Measurements from ENCODE around the gene CREB1.

Gene CREB1

GRCh38 chr2:207505728-207506127 is 24.0 kb upstream of the CREB1 start:
- Histone ChIP-seq H3K36me3 (ENCODE audit: insufficient read depth, low read depth, low read length) (no peaks in the 10 kb centered on the region), H3K9ac (ENCODE audit: low read depth, low read length) (peak overlapping the region; percentile 14; the same call in 1 of the 2 replicates), H3K9me3 (ENCODE audit: insufficient read depth, low read depth, low read length) (no peaks in the 10 kb centered on the region), H3K4me3 (ENCODE audit: low read length) (no peak overlapping the region; the same call in 1 of the 2 replicates), H3K4me1 (ENCODE audit: insufficient read depth, low read length) (peaks cover 42% of the 10 kb centered on the region), H3K27ac (ENCODE audit: low read length) (no peak overlapping the region), H3K27me3 (ENCODE audit: insufficient read depth, low read length) (no peaks in the 10 kb centered on the region)

DNA sequence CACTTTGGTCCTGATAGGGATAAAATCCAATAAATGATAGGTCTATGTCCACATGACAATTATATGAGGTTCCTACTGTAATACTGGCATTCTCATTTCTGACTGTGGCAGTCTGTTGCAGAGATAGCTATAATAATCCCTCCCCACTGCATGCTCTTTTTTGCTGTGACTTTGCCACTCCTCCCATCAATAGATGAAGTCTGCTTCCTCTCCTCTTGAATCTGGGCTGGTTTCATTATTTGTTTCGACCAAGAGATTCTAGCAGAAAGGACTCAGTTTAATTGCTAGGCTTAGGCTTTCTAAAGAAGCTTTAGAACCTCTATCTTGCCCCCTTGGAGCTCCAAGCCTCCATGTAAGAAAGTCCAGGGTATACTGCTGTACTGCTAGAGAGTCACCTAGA is 23.3 kb upstream of the CREB1 start:
- Histone ChIP-seq H3K9ac (ENCODE audit: low read depth, low read length) (no peak overlapping the region), H3K4me3 (ENCODE audit: low read length) (no peak overlapping the region), H3K4me1 (ENCODE audit: insufficient read depth, low read length) (peaks cover 42% of the 10 kb centered on the region), H3K9me3 (ENCODE audit: insufficient read depth, low read depth, low read length) (no peaks in the 10 kb centered on the region), H3K27ac (ENCODE audit: low read length) (no peak overlapping the region), H3K27me3 (ENCODE audit: insufficient read depth, low read length) (no peaks in the 10 kb centered on the region), H3K36me3 (ENCODE audit: insufficient read depth, low read depth, low read length) (no peaks in the 10 kb centered on the region)

- H3K4me3 ChIP-seq (ENCODE audit: low read length): no peak overlapping the region
- H3K27me3 ChIP-seq (ENCODE audit: insufficient read depth, low read length): no peaks in the 10 kb centered on the region
- H3K4me1 ChIP-seq (ENCODE audit: insufficient read depth, low read length): peaks cover 19% of the 10 kb centered on the region
- no peaks in the 10 kb centered on the region for H3K9me3 ChIP-seq (ENCODE audit: insufficient read depth, low read depth, low read length)
- no peak overlapping the region for H3K27ac ChIP-seq (ENCODE audit: low read length)
- no peaks in the 10 kb centered on the region for H3K36me3 ChIP-seq (ENCODE audit: insufficient read depth, low read depth, low read length)
- no peak overlapping the region for H3K9ac ChIP-seq (ENCODE audit: low read depth, low read length)
Measured at GRCh38 chr2:207510148-207510547, 19.6 kb upstream of the CREB1 start.

- Histone ChIP-seq H3K9me3 (ENCODE audit: insufficient read depth, low read depth, low read length) (no peaks in the 10 kb centered on the region), H3K4me3 (ENCODE audit: low read length) (no peak overlapping the region), H3K4me1 (ENCODE audit: insufficient read depth, low read length) (peaks cover 2% of the 10 kb centered on the region; the same call in 1 of the 2 replicates), H3K27me3 (ENCODE audit: insufficient read depth, low read length) (no peaks in the 10 kb centered on the region), H3K36me3 (ENCODE audit: insufficient read depth, low read depth, low read length) (no peaks in the 10 kb centered on the region), H3K27ac (ENCODE audit: low read length) (no peak overlapping the region), H3K9ac (ENCODE audit: low read depth, low read length) (no peak overlapping the region)
Measured at GRCh38 chr2:207511851-207512250, 17.9 kb upstream of the CREB1 start.

DNA sequence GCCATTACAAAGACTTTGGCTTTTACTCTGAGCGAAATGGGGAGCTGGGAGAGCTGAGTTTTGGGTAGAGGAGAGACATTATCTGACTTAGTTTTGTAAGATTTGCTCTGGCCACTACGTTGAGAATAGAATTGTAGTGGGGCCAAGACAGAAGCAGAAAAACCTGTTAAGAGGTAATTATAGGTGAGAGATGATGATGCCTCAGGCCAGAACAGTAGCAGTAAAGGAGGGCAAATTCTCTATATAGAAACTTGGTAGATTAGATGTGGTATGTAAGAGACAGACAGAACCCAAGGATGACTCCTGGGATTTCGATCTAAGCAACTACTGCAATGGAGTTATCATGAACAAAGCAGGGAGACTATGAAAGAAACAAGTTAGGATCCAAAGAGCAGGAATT is 17.4 kb upstream of the CREB1 start:
- Histone ChIP-seq H3K36me3 (ENCODE audit: insufficient read depth, low read depth, low read length) (no peaks in the 10 kb centered on the region), H3K9me3 (ENCODE audit: insufficient read depth, low read depth, low read length) (no peaks in the 10 kb centered on the region), H3K27ac (ENCODE audit: low read length) (no peak overlapping the region), H3K4me3 (ENCODE audit: low read length) (no peak overlapping the region), H3K9ac (ENCODE audit: low read depth, low read length) (no peak overlapping the region), H3K27me3 (ENCODE audit: insufficient read depth, low read length) (no peaks in the 10 kb centered on the region), H3K4me1 (ENCODE audit: insufficient read depth, low read length) (no peaks in the 10 kb centered on the region)

DNA sequence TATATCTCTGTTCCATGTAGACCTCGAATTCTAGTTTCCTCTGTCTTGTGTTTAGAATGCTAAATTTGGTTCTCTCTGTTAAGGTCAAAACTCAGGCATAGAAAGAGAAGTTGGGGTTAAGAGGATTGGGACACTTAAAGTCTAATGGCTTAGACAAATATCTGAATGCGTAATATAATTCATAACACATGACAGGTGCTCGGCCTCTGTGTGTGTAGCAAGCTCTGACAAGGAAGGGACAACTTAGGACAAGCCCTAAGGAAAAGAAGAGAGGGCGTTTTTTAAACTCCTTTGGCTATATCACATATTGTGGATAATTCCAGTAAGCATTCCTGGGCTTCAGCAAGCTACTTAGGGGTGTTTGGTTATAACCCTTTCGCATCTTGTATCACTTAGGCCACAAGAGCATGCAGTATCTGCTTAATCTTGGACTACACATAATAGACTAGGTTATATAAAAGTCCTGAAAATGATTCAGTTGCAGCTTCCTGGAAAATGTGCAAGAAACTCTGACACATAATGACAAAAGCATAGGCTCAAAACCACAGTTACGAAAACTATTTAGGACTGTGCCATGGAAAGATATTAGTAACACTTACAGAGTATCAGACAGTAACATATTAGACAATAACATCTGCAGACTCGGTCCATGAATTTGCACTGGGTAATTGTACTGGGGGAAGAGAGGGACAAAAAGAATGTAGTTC is 16.1 kb upstream of the CREB1 start:
- no peaks in the 10 kb centered on the region for H3K27me3 ChIP-seq (ENCODE audit: insufficient read depth, low read length)
- H3K4me1 ChIP-seq (ENCODE audit: insufficient read depth, low read length): no peaks in the 10 kb centered on the region
- H3K9ac ChIP-seq (ENCODE audit: low read depth, low read length): no peak overlapping the region
- H3K27ac ChIP-seq (ENCODE audit: low read length): no peak overlapping the region
- H3K4me3 ChIP-seq (ENCODE audit: low read length): no peak overlapping the region
- no peaks in the 10 kb centered on the region for H3K9me3 ChIP-seq (ENCODE audit: insufficient read depth, low read depth, low read length)
- H3K36me3 ChIP-seq (ENCODE audit: insufficient read depth, low read depth, low read length): no peaks in the 10 kb centered on the region

- H3K4me3 ChIP-seq (ENCODE audit: low read length): no peak overlapping the region
- H3K4me1 ChIP-seq (ENCODE audit: insufficient read depth, low read length): no peaks in the 10 kb centered on the region
- H3K27ac ChIP-seq (ENCODE audit: low read length): no peak overlapping the region
- H3K9ac ChIP-seq (ENCODE audit: low read depth, low read length): no peak overlapping the region
- H3K9me3 ChIP-seq (ENCODE audit: insufficient read depth, low read depth, low read length): no peaks in the 10 kb centered on the region
- H3K36me3 ChIP-seq (ENCODE audit: insufficient read depth, low read depth, low read length): no peaks in the 10 kb centered on the region
- H3K27me3 ChIP-seq (ENCODE audit: insufficient read depth, low read length): no peaks in the 10 kb centered on the region
Measured at GRCh38 chr2:207514451-207514850, 15.3 kb upstream of the CREB1 start.

GRCh38 chr2:207515671-207516070 is 14.1 kb upstream of the CREB1 start:
- no peaks in the 10 kb centered on the region for H3K9me3 ChIP-seq (ENCODE audit: insufficient read depth, low read depth, low read length)
- no peaks in the 10 kb centered on the region for H3K4me1 ChIP-seq (ENCODE audit: insufficient read depth, low read length)
- no peaks in the 10 kb centered on the region for H3K36me3 ChIP-seq (ENCODE audit: insufficient read depth, low read depth, low read length)
- H3K27ac ChIP-seq (ENCODE audit: low read length): no peak overlapping the region
- H3K9ac ChIP-seq (ENCODE audit: low read depth, low read length): no peak overlapping the region
- H3K27me3 ChIP-seq (ENCODE audit: insufficient read depth, low read length): no peaks in the 10 kb centered on the region
- H3K4me3 ChIP-seq (ENCODE audit: low read length): no peak overlapping the region

DNA sequence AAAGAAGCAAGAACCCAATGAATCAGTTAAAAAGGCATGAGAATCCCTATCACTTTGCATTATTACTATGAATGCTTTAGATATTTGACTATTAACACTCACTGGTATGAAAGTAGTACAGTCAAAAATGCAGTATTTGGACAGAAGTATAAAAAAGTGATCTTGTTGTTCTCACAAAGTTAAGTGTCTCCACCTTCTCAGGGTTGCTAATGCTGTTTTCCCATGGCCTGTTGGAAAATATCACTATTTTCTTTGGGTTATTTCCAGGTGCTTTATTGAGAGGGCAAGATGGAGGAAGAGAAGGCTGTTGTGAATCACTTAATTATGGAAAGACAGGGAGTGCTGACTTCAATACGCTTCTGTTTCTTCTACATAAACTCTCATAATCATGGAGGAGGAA is 13.6 kb upstream of the CREB1 start:
- Histone ChIP-seq H3K9ac (ENCODE audit: low read depth, low read length) (no peak overlapping the region), H3K36me3 (ENCODE audit: insufficient read depth, low read depth, low read length) (no peaks in the 10 kb centered on the region), H3K27me3 (ENCODE audit: insufficient read depth, low read length) (no peaks in the 10 kb centered on the region), H3K27ac (ENCODE audit: low read length) (no peak overlapping the region), H3K4me3 (ENCODE audit: low read length) (no peak overlapping the region), H3K4me1 (ENCODE audit: insufficient read depth, low read length) (no peaks in the 10 kb centered on the region), H3K9me3 (ENCODE audit: insufficient read depth, low read depth, low read length) (no peaks in the 10 kb centered on the region)

- peaks cover 3% of the 10 kb centered on the region for H3K4me1 ChIP-seq (ENCODE audit: insufficient read depth, low read length)
- H3K36me3 ChIP-seq (ENCODE audit: insufficient read depth, low read depth, low read length): no peaks in the 10 kb centered on the region
- no peak overlapping the region for H3K9ac ChIP-seq (ENCODE audit: low read depth, low read length)
- H3K9me3 ChIP-seq (ENCODE audit: insufficient read depth, low read depth, low read length): no peaks in the 10 kb centered on the region
- no peak overlapping the region for H3K27ac ChIP-seq (ENCODE audit: low read length)
- H3K4me3 ChIP-seq (ENCODE audit: low read length): no peak overlapping the region
- peaks cover 8% of the 10 kb centered on the region for H3K27me3 ChIP-seq (ENCODE audit: insufficient read depth, low read length)
Measured at GRCh38 chr2:207523005-207523404, 6.8 kb upstream of the CREB1 start.

DNA sequence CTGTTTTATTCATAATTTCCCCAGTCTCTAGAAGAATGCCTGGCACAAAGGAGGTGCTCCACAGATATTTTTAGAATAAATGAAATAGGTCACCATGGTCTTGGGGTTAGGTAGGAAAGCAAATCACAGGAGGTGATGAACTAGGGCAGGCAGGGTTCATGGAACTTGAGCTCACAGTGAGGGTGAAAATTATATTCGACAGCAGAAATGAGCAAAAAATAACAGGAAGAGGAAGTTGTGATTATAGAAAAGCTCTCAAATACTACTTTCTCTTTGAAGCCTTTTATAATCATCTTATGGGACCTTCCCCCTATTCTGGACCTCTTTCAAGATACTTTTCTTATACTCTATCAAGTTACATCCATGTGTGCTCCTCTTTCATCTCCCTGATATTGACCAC is 4.5 kb upstream of the CREB1 start:
- H3K9me3 ChIP-seq (ENCODE audit: insufficient read depth, low read depth, low read length): no peaks in the 10 kb centered on the region
- H3K27me3 ChIP-seq (ENCODE audit: insufficient read depth, low read length): peaks cover 18% of the 10 kb centered on the region
- H3K27ac ChIP-seq (ENCODE audit: low read length): no peak overlapping the region
- peaks cover 5% of the 10 kb centered on the region for H3K4me1 ChIP-seq (ENCODE audit: insufficient read depth, low read length)
- H3K36me3 ChIP-seq (ENCODE audit: insufficient read depth, low read depth, low read length): no peaks in the 10 kb centered on the region
- no peak overlapping the region for H3K9ac ChIP-seq (ENCODE audit: low read depth, low read length)
- H3K4me3 ChIP-seq (ENCODE audit: low read length): no peak overlapping the region

DNA sequence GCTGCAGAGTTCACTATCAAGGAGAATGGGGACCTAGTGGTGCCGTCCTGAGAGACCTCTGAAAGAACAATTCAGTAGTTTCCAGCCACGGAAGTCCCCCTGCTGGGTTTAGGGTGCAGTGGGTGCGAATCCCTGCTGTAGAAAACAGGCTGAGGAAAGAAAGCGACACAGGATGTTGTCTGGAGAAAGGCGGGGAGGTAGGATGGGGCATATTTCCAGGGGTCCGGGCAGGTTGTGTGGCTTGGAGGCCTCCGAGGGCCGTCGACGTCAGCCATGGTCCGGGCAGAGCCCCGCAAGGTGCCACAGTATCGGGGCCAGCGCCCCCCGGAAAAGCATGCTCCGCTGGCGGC is 807 bp upstream of the CREB1 start:
- Histone ChIP-seq H3K27ac (ENCODE audit: low read length) (no peak overlapping the region), H3K4me3 (ENCODE audit: low read length) (peak overlapping the region; percentile 74), H3K36me3 (ENCODE audit: insufficient read depth, low read depth, low read length) (no peaks in the 10 kb centered on the region), H3K9ac (ENCODE audit: low read depth, low read length) (peak overlapping the region; percentile 93), H3K4me1 (ENCODE audit: insufficient read depth, low read length) (peaks cover 10% of the 10 kb centered on the region), H3K27me3 (ENCODE audit: insufficient read depth, low read length) (peaks cover 18% of the 10 kb centered on the region), H3K9me3 (ENCODE audit: insufficient read depth, low read depth, low read length) (no peaks in the 10 kb centered on the region)
